RWPE1 (cell line): ENCODE measurements around the gene ARL15.

Experiments
- CTCF ChIA-PET: fragments of 350-600 bp; sonication (Branson Sonifier 250); formaldehyde crosslinking; extraction: SDS; loops from one replicate; lab custom pipeline; 2021; lab: Yijun Ruan, JAX
- POLR2A ChIA-PET: fragments of 400-600 bp; formaldehyde crosslinking; extraction: SDS; loops from one replicate; lab custom pipeline; 2020; ENCODE audit warnings: antibody characterized with exemption; ENCODE audit not compliant: low non-redundant PET; lab: Yijun Ruan, JAX
- DNase-seq: peaks from one replicate; pipeline ENCODE4 v3.0.0; 2012; ENCODE audit warnings: low spot score
- H3K27ac ChIP-seq: fragments of 450-650 bp; 2 replicates; pipeline ENCODE4 v1.5.1; 2017
- CTCF ChIP-seq: fragments of 450-650 bp; conservative IDR thresholded peaks from 2 replicates; pipeline ENCODE4 v1.5.1; 2017; ENCODE audit warnings: low read depth, mild to moderate bottlenecking

The ARL15 gene

GRCh38 chr5:54159893-54160195, 150.5 kb downstream of the ARL15 start:
- no peak overlapping the region for H3K27ac ChIP-seq
- ChIA-PET POLR2A (no interaction called here), CTCF (interaction anchor here (0.5 kb wide), 1 partner anchor 239 kb away, joined by 3 read pairs; no protein-coding TSS in a partner anchor)
- TF ChIP-seq CTCF, result no peak
- DNase-seq, result no peak

- no peak for DNase-seq
- H3K27ac ChIP-seq, result no peak overlapping the region
- CTCF ChIA-PET, result interaction anchor here (0.5 to 0.8 kb wide), 2 partner anchors 24 to 238 kb away, joined by 3 read pairs; no protein-coding TSS in a partner anchor
- no peak for TF ChIP-seq CTCF
- POLR2A ChIA-PET, result no interaction called here
Measured at GRCh38 chr5:54159153-54159892, 151.1 kb downstream of the ARL15 start.

GRCh38 chr5:54156577-54156976, 153.8 kb downstream of the ARL15 start:
- no peak overlapping the region for H3K27ac ChIP-seq
- no peak for TF ChIP-seq CTCF
- no peak for DNase-seq
- ChIA-PET CTCF (no interaction called here), POLR2A (interaction anchor here (0.7 kb wide), 1 partner anchor 141 kb away, joined by 3 read pairs; no protein-coding TSS in a partner anchor)

GRCh38 chr5:54150841-54151240, 159.5 kb downstream of the ARL15 start:
- DNase-seq, result no peak
- ChIA-PET CTCF (no interaction called here), POLR2A (no interaction called here)
- H3K27ac ChIP-seq, result no peak overlapping the region
- TF ChIP-seq CTCF, result no peak

GRCh38 chr5:54148858-54149257, 161.5 kb downstream of the ARL15 start:
- POLR2A ChIA-PET, result no interaction called here
- no peak overlapping the region for H3K27ac ChIP-seq
- DNase-seq, result no peak
- TF ChIP-seq CTCF, result no peak
- CTCF ChIA-PET, result interaction anchor here (0.6 kb wide), 1 partner anchor 14 kb away, joined by 4 read pairs; no protein-coding TSS in a partner anchor

GRCh38 chr5:54148067-54148845, 162.1 kb downstream of the ARL15 start:
- no peak for DNase-seq
- CTCF ChIA-PET, result interaction anchor here (1.1 kb wide), 1 partner anchor 36 kb away, joined by 3 read pairs; no protein-coding TSS in a partner anchor
- no peak overlapping the region for H3K27ac ChIP-seq
- no peak for TF ChIP-seq CTCF
- POLR2A ChIA-PET, result no interaction called here
